ENCODE data around the gene FNBP1L. TPM values are rescaled to one million over a fixed set of nuclear protein-coding genes. Genes with fewer than 3 reads are reported as not detected.

FNBP1L gene
- total RNA-seq, 1 experiment from 2014 or later, result 13.9 TPM

DNA sequence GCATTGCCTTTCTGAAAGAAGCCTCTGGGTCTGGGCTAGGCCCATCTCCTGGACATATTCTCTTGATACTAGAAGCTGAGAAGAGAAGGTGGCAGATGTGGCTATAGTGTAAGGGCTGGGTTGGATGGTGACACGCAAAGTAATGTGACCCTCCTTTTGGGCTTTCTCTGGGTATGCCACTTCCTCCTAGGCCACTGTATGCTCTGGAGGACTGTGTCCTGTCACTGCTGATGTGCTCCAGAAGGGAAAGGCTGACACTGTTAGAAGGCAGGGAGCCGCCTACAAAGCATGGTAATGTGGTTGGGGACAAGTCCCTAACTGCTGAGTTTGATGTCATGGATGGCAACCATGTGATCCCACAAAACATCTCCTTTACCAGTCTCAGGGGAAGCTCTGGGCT is 121.6 kb downstream of the FNBP1L start:
- DNase-seq (ENCODE audit: low spot score), result no peak

DNA sequence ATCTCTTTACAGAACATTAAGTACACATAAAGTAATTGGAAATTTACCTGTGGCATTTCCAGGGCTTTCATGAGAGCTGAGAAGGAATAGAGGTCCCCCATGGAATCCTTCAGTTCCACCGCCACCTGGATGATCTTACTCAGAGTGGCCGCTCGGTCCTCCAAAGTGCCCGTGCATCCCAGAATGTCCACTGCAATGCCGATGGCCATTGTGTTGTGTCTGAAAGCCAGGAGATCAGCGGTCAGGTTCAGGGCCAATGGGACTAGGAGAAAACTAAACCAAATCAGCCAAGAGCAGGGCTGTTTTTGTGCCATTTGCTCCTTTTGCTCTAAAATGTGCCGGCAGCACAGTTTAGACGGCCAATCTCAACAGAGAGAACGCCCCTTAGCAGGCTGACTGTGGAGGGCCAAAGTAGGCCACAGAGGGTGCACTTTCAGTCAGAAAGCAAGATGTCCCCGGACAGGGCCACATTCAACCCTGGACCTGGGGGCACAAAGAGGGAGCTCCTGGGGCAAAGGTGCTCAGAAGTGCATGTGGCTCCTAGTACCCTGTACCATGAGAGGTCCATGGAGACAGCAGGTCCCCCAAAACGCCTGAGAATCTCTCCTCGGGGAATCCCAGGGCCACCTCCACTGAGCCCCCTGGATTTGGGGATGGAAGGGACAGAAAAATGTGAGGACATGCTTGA is 123.8 kb downstream of the FNBP1L start:
- no peak for DNase-seq (ENCODE audit: low spot score)

DNA sequence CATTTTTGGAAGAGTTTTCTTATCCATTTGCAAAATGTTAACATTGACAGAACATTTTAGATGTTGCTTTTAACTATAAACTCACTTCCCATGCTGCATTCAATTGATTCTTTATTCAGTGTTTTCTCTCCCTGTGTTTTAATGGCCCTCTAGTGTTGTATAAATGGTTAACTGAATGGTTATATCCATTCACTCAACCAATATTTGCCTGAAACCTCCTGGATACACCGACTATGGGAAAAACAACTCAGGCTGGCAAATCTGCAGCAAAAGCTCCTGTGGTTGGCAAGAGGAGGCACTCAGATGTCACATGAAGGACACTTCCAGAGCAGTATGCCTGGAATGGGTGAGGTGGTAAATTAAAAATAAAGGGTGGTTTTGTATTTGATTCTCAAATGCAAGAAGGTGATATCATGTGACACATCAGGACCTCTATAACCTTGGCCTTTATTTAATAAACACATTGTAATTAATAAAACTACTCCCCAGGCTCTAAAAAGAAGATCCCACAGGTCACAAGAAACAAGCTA is 126.1 kb downstream of the FNBP1L start:
- no peak for DNase-seq (ENCODE audit: low spot score)

DNA sequence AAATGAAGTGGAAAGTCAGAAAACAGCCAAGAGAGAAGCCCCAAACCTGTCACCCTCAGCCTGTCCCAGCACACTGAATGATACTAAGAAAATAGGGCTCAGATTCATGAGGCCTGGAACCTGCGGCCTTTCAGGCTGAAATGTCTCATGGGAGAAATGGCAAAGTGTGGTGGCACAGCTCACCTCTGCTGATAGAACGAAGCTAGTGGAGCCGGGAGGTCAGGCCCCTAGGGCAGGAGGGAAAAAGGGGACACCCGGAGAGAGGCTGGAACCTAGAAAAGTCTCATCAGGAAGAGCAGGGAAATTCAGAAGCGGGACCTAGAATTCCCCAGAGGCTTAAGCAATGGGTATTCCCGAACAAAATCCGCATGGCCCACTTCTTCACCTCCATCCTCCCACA is 126.6 kb downstream of the FNBP1L start:
- no peak for DNase-seq (ENCODE audit: low spot score)

DNA sequence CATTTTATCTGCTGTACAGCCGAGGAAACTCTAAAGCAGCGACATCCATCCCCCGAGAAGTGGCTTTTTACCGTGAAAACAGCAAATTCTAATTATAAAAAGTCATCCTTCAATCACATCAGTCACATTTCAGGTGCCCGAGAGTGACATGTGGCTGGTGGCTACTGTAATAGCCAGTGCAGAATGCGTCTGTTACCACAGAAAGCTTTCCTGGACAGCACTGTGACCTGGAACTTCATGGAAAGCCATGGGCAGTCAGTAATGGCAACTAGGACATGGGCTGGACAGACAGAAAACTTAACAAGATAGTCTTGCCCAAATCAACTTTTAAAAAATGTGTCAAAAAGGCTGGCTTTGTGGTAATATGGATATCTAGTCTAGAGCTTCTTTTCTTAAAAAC is 127.1 kb downstream of the FNBP1L start:
- no peak for DNase-seq (ENCODE audit: low spot score)

DNA sequence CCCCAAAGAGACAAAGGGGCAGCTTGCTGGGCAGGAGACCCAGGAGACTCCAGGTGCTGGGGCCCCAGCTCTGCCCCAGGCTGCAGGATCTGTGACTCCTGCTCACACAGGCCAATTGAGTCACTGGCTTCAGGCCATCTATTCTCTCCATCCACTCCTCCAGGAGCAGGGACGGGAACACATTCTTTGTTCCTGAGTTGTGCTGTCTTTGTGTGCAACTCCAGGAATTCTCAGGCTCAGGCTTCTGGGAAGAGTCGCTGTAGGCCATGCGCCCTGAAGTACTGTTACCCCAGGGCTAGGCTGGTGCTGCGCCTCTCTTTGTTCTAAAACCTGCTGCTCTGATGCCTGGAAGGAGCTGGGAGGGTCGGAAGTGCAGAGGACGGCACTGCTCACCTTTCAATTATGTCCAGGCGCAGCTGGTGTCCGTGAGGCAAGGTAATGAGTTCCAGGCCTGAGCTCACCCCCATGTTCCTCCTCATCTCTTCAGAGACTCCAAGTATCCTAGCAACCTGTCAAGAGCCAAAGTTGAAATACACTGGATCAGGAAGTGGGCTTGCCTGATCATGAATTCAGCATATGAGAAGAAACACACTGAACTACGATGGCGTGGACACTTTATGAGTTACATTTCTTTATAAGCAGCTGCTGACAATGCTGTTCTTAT is 127.8 kb downstream of the FNBP1L start:
- no peak for DNase-seq (ENCODE audit: low spot score)

DNA sequence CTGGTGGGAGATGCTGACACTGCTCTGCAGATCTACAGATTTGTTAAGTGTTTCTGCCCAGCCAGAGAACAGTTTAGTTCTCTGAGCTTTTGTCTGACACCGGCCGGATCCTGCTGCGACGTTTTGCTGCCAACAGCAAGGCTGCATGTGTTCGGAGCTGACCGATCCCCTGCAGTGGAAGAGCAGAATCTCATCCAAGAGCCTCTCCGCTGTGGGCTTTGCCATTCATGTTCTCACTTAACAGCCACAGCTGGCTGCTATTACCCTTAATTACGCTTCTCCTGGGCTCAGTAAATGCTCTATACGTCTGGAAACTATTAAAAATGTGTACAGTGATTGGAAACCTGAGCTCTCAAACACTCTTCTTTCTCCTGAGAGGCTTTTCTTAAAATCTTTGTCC is 128.4 kb downstream of the FNBP1L start:
- no peak for DNase-seq (ENCODE audit: low spot score)

DNA sequence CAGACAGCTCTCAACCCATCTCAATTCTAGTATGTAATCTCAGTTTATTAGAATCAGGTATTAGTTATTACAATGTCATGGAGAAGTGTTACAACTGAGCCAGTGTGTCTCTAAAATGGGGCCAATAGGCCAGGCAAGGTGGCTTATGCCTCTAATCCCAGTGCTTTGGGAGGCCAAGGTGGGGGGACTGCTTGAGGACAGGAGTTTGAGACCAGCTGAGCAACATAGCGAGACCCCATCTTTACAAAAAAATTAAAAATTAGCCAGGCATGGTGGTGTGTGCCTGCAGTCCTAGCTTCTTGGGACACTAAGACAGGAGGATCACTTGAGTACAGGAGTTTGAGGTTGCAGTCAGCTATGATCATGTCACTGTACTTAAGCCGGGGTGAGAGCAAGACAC is 128.8 kb downstream of the FNBP1L start:
- no peak for DNase-seq (ENCODE audit: low spot score)

DNA sequence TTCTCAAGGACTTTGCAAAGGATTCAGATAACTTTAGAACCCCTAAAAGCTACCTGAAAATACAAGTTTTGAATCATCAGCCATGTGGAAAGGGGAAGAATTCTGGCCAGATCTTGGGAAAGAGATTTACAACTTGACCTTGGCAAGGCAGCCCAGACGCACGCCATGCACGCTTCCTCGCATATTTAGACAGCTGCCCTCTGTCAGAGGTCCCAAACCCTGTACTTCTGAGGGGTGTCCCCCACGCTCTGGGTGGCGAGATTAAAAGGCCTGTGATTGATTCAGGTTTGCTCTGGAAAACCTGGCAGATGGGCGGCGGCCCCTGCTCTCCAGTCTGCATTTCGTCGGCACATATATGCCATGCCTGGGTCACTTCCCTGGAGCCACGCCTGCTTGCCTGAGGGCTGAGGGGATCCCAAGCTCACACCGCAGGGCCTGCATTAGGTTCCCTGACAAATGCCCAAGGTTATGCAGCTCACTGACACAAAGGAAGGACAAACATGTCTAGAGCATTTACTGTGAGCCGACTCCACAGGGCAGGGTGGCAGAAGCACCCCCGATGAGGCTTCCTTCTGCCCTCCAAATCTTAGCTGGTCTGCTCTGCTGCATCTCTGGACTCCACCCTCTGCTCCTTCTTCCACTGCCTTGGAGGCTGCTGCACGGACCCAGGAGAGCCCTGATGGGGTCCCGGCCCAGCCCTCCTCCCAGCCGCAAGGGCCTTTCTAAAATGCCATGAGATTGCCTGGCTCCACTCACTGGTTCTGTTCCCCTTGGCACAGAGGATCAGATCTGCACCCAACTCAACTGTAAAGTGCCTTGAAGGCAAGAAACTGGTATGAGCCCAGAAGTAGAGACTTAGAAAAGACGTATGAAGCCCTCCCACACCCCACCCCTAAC is 129.9 kb downstream of the FNBP1L start:
- no peak for DNase-seq (ENCODE audit: low spot score)

DNA sequence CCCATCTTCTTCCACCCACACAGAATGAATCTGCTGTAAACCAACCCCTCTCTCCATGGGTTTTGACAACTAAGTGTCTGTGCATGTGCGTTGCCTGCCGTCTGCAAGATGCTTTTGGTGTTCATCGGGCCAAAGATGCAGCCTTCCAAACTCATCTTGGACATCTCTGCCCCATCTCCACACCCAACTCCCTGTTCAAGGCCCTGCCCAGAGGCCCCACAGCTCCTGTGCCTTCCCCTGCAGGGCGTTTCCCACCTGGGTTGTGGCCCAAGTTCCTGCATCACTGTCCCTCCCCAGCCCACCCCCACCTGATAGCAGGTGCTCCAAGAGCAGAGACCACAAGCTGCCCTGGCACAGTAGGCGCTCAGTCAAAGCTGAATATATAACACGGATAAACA is 130.5 kb downstream of the FNBP1L start:
- DNase-seq (ENCODE audit: low spot score), result no peak

DNA sequence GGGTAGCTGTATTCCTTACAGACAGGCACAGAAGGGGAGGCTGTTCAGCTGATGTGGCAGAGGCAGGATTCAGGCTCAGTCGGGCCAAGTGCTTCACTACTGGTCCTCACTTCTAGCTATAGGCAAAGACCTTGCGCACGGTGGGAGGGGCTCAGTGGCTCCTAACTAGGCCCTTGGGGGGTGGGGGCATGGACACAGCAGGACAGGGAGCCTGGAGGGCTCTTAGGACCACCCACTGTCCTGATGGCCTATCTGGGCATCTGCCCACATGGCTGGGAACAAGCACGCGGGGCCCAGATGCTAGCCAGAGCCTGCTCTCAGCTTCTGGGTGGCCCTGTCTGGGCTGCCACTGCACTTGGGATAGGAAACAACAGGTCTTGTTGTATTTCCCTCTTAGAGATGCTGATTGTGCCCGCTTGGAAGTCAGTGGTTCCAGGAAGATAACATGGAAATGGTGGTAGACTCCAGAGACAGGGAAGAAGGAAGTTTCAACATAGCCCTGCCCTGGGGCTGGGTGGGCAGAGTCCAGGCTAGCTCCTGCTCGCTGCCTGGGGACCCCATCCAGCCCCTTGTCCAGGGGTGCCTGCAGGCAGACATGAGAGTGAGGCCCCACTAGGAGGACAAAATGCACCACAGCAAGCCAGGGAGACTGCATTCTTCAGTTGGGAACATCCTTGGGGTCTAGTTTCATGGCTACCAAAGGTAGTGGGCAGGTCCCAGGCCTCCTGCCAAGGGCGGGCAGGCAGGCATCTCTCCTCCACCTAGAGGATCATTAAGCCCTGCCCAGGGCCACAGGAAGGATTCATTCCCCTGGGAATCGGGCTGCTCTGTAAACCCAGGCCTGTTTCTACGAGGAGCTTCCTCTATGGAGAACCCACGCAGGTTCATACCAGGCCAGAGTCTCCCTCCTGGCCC is 131.2 kb downstream of the FNBP1L start:
- no peak for DNase-seq (ENCODE audit: low spot score)

DNA sequence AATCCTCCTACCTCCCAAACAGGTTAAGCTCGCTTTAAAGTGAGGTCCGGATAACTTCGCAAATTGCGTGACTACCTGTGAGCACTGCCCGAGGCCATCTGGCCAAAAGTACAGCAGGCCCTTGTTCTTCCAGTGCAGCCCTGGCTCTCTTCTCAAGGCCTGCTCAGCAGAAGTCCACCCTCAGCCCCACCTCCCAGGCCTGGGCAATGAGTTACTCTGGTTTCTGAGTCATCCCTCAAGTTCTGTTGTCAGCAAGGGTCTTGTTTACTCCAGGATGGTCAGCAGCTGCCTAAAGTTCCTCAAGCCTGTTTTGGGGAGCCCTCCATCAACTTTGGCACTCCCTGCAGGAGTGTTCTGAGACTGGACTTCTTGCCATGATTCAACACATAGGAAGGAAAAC is 132.0 kb downstream of the FNBP1L start:
- peak; percentile 84 for DNase-seq (ENCODE audit: low spot score)

DNA sequence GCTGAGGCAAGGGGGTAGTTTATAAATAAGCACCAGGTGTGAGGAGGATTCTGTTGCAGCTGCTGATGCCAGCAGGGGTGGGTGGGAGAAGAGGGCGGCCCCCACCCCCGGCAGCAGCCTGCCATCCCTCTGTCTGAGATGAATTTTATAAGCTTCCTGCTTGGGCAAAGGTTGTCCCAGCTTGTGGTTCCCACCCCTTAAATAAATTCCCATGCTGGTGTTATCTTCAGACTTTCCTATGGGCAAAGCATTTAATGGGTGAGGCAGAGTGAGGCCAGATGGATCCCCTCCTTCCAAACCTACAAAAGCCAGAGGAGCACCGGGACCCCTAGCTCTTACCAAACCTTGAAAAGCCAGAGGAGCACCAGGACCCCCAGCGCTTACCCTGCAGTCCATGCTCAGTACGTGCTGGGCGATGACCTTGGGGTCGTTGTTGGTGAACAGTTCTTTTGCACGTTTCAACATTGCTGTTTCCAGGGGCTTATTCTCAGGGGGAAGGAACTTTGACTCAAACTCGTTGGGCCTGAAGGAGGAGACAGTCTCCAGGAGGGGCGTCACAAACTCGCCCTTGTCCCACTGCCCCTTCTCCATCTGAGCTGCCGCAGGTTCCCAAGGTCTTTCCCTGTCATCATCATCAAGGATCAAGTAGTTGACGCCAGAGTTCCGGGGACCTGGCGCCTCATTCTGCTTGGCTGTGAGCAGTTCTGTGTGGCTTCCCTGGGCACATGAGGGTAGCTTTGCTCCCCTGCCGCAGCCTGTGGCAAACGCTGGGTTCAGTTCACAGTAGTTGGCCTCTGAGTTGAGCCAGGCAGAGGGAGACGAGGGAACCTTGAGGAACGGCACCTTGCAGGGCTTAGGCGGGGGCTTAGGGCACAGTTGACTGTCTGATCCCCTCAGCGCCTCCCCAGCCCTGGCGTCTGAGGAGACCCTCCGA is 134.3 kb downstream of the FNBP1L start:
- DNase-seq (ENCODE audit: low spot score), result peak; percentile 52

DNA sequence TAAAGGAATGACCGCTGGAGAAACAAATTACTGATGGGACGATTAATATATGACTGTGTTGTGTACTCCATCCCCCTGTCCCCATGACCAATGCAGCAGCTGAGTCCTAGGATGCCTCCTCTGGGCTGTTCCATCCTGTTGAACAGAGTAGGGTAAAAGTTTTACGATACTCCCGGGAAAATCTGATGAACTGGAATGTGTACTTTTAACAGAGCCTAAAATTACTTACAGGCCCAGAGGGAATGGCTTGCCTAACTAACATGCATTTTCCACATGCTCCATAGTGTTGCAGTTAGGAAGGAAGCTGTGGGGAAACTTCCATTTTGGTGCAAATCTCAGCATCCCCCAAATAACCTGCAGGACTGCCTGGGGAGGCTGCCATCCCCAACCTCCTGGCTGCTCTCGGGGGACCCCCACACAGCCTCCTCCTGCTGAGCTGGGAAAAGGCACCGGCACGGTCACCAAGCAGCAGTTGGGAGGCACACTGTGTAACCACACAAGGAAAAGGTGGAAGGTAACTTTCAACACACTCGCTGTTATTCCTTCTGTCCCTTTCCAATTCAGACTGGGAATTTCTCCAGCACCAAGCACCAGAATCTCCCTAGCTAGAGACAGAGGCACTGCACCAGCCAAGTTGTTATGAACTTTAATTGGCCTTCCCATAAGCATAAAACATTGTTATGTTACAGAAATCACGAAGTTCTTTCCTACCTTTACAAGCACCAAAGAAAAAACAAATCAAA is 136.5 kb downstream of the FNBP1L start:
- peak; percentile 39 for DNase-seq (ENCODE audit: low spot score)

DNA sequence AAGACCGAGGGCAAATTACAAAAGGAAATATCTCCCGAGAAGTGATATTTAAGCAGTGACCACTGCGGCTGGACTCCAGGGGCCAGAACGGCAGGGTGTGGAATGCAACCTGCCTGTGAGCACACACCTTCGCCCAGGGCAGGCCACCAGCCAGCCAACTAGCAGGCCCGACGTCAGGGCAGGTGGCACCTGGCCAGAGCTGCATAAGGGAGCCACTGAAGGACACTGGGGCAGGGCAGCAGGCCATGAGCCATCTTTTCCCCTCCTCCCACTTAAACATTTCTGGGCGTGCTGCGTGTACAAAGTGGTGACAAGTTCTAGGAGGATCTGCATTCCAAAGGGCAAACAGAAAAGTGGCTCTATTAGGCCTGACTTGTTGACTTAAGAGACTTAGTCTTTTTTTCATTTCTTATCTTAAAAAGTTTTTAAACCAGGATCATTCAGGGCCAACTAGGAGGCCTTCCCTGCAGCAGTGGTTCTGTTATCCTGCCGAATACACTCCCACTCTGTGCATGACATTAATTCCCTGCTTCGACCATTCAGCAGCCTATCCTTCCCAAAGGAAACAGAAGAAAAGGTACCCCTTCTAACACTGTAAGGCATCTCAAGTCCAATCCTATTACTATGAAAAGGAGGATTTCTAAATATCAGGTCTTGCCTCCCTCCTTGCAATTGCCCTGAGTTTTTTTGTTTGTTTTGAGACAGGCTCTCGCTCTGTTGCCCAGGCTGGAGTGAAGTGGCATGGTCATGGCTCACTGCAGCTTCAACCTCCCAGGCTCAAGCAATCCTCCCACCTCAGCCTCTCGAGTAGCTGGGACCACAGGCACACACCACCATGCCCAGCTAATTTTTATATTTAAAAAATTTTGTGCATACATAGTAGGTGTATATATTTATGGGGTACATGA is 137.4 kb downstream of the FNBP1L start:
- peak; percentile 98 for DNase-seq (ENCODE audit: low spot score)

DNA sequence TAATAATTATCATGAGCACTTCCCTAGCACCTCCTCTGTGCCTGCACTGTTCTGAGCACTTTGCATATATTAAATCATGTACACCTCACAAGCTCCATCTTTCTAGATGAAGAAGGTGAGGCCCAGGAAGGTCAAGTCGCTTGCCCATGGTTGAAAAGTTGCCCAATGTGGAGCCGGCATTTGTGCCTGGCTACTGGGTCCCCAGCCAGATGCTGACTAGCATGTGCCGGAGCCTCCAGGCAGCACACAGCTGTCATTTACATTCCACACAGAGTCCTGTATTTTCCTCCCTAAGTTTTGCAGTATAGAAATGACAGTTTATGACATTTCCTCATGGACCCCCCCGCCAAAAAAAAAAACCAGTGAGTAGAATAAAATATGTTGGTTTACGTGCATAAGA is 139.4 kb downstream of the FNBP1L start:
- DNase-seq (ENCODE audit: low spot score), result no peak

DNA sequence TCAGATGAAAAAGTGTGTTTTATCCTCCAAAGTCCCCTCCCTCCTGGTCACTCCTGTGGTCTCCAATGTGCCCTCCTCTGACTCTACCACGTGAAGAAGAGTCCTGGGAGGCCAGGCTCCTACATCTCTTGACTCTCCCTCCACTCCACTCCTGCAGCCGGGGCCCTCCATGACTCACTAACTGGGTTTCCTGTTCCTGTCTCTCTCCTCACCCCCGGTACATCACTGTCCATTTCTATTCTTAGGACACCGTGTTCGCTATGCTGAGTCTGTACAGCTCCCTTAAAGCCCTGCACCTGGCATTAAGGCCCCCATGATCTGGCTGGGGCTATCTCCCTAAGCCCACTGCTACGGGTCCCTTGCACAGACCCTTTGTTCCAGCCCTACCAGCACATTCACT is 140.3 kb downstream of the FNBP1L start:
- no peak for DNase-seq (ENCODE audit: low spot score)

DNA sequence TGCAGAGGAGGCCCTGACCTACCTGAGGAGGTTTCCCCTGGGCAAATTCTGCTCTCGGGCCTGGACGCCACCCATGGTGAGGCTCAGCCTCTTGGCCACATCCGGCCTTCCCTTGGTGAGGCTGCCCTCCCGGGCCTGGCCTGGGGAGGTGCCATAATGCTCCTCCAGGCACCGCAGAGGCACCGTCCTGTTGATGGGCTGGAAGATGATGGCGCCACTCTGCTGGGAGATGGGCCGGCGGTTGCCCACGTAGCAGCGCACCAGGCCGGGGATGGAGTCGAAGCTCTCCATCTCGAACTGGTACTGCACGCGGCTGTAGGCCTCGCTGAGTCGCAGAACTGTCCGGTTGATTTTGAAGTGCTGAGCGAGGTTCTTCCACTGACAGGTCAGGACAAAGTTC is 141.0 kb downstream of the FNBP1L start:
- DNase-seq (ENCODE audit: low spot score), result no peak
